GM12874 (cell line): ENCODE measurements around the gene ENTREP3.

Experiments
- TF ChIP-seq, protein P1 (sequence below): IDR thresholded peaks from 2 replicates; pipeline ENCODE4 v1.5.1; 2011; ENCODE audit warnings: low read depth, mild to moderate bottlenecking, control low read depth, low read length, moderate library complexity; ENCODE audit not compliant: insufficient read depth

Gene ENTREP3

DNA sequence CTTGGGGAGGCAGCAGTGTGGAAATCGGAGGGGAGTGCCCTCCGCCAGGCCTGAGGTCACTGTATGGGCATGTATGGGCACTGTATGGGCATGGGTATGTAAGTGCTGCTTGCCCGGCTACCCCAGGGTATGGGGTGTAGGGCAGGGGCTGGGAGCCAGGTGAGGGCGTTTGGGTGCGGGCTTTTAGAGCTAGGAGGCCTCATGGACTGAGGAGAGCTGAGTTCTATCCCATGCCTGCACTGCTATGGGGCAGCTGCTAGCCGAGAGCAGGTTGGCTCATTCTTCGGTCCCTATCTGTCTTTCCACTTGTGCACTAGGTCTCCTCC is 40.6 kb upstream of the ENTREP3 start:
- TF ChIP-seq, protein P1, sequence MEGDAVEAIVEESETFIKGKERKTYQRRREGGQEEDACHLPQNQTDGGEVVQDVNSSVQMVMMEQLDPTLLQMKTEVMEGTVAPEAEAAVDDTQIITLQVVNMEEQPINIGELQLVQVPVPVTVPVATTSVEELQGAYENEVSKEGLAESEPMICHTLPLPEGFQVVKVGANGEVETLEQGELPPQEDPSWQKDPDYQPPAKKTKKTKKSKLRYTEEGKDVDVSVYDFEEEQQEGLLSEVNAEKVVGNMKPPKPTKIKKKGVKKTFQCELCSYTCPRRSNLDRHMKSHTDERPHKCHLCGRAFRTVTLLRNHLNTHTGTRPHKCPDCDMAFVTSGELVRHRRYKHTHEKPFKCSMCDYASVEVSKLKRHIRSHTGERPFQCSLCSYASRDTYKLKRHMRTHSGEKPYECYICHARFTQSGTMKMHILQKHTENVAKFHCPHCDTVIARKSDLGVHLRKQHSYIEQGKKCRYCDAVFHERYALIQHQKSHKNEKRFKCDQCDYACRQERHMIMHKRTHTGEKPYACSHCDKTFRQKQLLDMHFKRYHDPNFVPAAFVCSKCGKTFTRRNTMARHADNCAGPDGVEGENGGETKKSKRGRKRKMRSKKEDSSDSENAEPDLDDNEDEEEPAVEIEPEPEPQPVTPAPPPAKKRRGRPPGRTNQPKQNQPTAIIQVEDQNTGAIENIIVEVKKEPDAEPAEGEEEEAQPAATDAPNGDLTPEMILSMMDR = no peak

DNA sequence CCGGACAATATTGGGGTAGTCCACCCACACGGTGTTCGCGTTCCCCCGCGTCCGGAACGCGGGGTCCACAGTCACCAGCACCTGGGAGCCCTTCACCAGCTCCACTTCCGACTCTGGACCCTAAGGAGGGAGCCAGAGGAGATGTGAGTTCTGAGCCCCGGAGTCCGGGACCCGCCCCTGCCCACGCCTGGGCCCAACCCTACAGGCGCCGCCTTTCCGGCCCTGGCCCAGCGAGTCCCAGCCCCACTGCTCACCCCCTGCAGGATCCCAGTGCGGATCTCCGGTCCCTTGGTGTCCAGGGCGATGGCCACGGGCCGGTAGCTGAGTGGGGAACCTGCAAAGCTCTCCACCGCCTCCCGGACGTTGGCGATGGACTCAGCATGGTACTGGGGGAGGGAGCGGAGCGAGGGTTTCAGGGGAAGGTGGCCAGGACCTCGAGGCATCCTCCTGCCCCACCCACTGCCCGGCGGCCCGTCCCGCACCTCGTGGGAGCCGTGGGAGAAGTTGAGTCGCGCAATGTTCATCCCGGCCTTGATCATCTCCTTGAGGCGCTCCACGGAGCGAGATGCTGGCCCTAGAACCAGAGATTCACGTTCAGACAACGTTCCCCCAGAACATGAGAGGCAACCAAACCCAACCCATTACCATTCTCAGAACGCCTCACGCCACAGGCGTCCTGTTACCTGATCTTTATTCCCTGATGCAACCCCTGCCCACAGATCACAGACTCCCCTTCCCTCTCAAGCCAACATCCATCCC is 40.1 kb upstream of the ENTREP3 start:
- TF ChIP-seq, protein P1 = no peak

DNA sequence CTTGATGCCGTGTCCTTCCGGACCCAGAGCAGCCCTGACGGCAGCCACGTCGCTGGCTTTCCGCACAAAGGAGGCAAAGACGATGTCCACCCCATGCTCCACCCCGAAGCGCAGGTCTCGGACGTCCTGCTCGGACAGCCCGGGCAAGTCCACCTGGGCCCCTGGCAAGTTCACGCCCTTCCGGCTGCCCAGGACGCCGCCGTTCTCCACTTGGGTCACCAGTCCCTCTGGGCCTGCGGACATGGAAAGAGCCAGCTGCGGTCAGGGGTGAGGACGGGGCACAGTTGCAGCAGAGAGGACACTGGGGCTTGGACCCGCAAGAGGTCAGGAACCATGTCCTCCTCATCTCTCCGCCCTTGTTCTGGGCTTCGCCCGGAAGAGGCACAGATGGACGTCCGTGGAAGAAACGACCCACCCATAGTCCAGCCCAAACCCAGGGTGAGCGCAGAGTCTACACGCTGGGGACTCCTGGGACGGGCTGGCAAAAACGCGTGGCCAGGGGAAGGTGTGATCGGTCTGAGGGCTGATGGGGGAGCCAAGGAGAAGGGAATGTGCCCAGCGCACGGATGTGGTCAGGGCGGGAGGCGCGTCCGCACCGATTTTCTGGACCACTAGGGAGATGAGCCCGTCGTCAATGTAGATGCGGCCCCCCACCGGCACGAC is 39.4 kb upstream of the ENTREP3 start:
- TF ChIP-seq, protein P1 = no peak

DNA sequence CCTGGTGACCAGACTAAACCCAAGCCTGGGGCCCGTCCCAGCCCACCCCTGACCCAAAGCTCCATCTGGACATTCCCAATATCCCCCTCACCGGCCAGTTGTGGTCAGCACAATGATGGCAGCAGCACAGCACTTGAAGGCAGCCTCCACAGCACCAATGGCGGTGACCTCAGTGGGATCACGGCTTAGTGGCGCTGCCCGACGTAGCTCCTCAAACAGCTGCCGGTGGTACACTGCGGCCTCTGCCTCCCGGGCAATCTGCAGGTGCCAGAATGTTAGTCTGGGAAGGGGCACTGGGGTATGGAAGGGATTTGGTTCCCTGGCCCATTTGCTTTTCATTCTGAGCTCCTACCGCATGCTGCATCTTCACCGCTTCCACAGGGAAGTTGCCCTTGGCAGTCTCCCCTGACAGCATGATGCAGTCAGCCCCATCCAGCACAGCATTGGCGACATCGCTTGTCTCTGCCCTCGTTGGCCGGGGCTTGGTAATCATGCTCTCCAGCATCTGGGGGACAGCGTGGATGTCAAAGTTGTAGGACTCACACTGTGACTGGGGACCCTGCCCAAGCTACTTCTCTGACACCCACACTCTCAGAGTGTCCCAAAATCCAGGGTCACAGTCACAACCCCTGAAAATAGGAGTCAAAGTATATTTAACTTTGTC is 37.9 kb upstream of the ENTREP3 start:
- TF ChIP-seq, protein P1 = no peak

DNA sequence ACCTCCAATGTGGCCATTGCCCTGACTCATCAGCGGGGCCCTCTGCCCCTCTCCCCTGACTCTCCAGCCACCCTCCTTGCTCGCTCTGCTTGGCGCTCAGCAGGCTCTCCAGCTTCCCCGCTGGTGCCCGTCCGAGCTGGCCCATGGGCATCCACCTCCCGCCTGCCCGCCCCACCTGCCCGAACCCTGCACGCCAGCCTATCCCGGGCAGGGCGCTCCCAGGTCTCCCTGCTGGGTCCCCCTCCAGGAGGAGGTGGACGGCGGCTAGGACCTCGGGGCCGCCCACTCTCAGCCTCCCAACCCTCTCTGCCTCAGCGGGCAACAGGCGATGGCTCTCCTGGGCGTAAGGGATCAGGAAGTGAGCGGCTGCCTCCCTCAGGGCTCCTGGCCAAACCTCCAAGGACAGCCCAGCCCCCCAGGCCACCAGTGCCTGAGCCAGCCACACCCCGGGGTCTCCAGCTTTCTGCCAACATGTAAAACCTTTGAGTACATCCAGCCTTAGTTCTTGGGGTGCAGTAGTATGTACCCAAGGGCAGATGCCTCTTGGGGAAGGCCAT is 32.8 kb upstream of the ENTREP3 start:
- TF ChIP-seq, protein P1 = no peak

DNA sequence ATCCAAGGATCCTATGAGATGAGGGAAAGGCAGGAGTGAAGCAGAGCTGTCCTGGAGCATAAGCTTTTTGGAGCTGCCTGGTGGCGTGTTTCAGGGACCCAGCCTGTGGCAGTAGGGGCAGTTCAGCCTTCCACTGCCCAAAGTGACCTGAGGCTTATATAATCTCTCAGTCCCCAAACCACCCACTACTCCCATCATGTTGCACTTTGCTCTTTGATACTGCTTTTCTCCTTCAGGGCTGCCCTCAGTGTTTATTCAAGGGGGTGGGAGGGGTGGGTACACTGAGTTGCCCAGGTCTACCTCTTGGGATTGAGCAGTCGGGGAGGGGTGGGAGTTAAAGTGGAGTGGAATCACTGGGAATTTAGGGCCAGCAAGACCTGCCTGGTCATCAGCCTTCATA is 31.3 kb upstream of the ENTREP3 start:
- TF ChIP-seq, protein P1 = no peak

DNA sequence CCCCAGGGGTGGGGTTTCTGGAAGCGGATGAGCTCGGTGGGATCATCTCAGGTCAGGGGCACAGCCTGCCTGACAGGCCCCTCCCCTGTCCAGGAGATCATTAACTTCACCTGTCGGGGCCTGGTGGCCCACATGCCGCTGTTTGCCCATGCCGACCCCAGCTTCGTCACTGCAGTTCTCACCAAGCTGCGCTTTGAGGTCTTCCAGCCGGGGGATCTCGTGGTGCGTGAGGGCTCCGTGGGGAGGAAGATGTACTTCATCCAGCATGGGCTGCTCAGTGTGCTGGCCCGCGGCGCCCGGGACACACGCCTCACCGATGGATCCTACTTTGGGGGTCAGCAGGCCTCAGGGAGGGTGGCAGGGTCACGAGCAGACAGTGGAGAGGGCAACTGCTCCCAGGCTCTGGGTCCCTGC is 30.4 kb upstream of the ENTREP3 start:
- TF ChIP-seq, protein P1 = no peak
